ENCODE data around the gene OR5K2.

The OR5K2 gene

GRCh38 chr3:98541695-98542094 is 44.2 kb downstream of the OR5K2 start:
- Histone ChIP-seq H3K9me3 (ENCODE audit: control extremely low read depth in 1 of 5, control insufficient read depth in 4 of 5, insufficient read depth in 2 of 5, low read depth in 1 of 5, low read length in 4 of 5) (no peaks in the 10 kb centered on the region), H3K4me1 (ENCODE audit: control extremely low read depth in 1 of 4, control insufficient read depth in 4 of 4, insufficient read depth in 4 of 4, low read length in 3 of 4) (peaks cover 0 to 2% (median 0%) of the 10 kb centered on the region in 4 experiments), H3K27me3 (replicated peaks in 2 of 5; ENCODE audit: control insufficient read depth in 4 of 5, insufficient read depth in 5 of 5, low read length in 4 of 5) (peaks cover 0 to 2% (median 0%) of the 10 kb centered on the region in 5 experiments), H3K27ac (ENCODE audit: insufficient read depth in 1 of 2, low read depth in 1 of 2, low read length in 2 of 2, poor library complexity in 1 of 2, severe bottlenecking in 2 of 2) (no peak overlapping the region), H3K4me3 (ENCODE audit: control insufficient read depth in 1 of 7, extremely low read depth in 1 of 7, insufficient read depth in 4 of 7, low read depth in 2 of 7, low read length in 6 of 7) (no peak overlapping the region), H3K36me3 (ENCODE audit: control insufficient read depth in 4 of 4, insufficient read depth in 4 of 4, low read length in 3 of 4) (no peaks in the 10 kb centered on the region)
- POLR2A ChIA-PET, result no interaction called here
- no peak for DNase-seq
- CTCF ChIA-PET, result no interaction called here
- 100% methylated on average over 1 of the region's 1 CpG for WGBS (ENCODE audit: insufficient coverage)

- no peak for DNase-seq
- Histone ChIP-seq H3K27me3 (replicated peaks in 2 of 5; ENCODE audit: control insufficient read depth in 4 of 5, insufficient read depth in 5 of 5, low read length in 4 of 5) (peaks cover 0 to 2% (median 0%) of the 10 kb centered on the region in 5 experiments), H3K9me3 (ENCODE audit: control extremely low read depth in 1 of 5, control insufficient read depth in 4 of 5, insufficient read depth in 2 of 5, low read depth in 1 of 5, low read length in 4 of 5) (no peaks in the 10 kb centered on the region), H3K36me3 (ENCODE audit: control insufficient read depth in 4 of 4, insufficient read depth in 4 of 4, low read length in 3 of 4) (no peaks in the 10 kb centered on the region), H3K4me3 (ENCODE audit: control insufficient read depth in 1 of 7, extremely low read depth in 1 of 7, insufficient read depth in 4 of 7, low read depth in 2 of 7, low read length in 6 of 7) (no peak overlapping the region), H3K27ac (ENCODE audit: insufficient read depth in 1 of 2, low read depth in 1 of 2, low read length in 2 of 2, poor library complexity in 1 of 2, severe bottlenecking in 2 of 2) (no peak overlapping the region), H3K4me1 (ENCODE audit: control extremely low read depth in 1 of 4, control insufficient read depth in 4 of 4, insufficient read depth in 4 of 4, low read length in 3 of 4) (peaks cover 0 to 2% (median 0%) of the 10 kb centered on the region in 4 experiments)
- 100% methylated on average over 1 of the region's 1 CpG for WGBS (ENCODE audit: insufficient coverage)
- ChIA-PET CTCF (no interaction called here), POLR2A (no interaction called here)
Observed at GRCh38 chr3:98542623-98543022, 45.1 kb downstream of the OR5K2 start.

DNA sequence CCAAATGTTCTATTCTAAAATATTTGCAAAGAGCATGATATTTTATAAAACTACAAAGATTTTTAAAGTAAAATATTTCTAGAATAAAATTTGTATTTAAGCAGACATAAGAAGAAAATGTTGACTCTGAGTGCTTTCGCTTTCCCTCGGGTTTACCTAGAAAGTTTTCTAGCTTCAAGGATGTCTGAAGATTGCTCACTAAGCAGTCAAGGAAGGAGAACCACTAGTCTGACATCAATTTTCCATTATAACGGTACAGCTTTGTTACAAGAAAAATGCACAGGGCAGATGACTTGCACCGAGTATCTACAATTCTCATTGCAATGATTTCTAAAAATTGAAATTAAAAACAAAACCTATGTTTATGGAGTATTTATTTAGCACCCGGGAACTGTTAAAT is 48.5 kb downstream of the OR5K2 start:
- no peaks in the 10 kb centered on the region for H3K36me3 ChIP-seq (ENCODE audit: control insufficient read depth in 4 of 4, insufficient read depth in 4 of 4, low read length in 3 of 4)
- no peak for DNase-seq

More for the DNA sequence above, 48.5 kb downstream of the OR5K2 start:
- H3K27ac ChIP-seq (ENCODE audit: insufficient read depth in 1 of 2, low read depth in 1 of 2, low read length in 2 of 2, poor library complexity in 1 of 2, severe bottlenecking in 2 of 2), result no peak overlapping the region
- peaks cover 0 to 11% (median 0%) of the 10 kb centered on the region in 4 experiments for H3K4me1 ChIP-seq (ENCODE audit: control extremely low read depth in 1 of 4, control insufficient read depth in 4 of 4, insufficient read depth in 4 of 4, low read length in 3 of 4)
- ChIA-PET POLR2A (no interaction called here), CTCF (interaction anchor here (0.7 kb wide), 1 partner anchor 56 kb away, joined by 3 read pairs; no protein-coding TSS in a partner anchor)
- H3K9me3 ChIP-seq (ENCODE audit: control extremely low read depth in 1 of 5, control insufficient read depth in 4 of 5, insufficient read depth in 2 of 5, low read depth in 1 of 5, low read length in 4 of 5), result no peaks in the 10 kb centered on the region
- H3K4me3 ChIP-seq (ENCODE audit: control insufficient read depth in 1 of 7, extremely low read depth in 1 of 7, insufficient read depth in 4 of 7, low read depth in 2 of 7, low read length in 6 of 7), result no peak overlapping the region
- H3K27me3 ChIP-seq (replicated peaks in 2 of 5; ENCODE audit: control insufficient read depth in 4 of 5, insufficient read depth in 5 of 5, low read length in 4 of 5), result peaks cover 0 to 2% (median 0%) of the 10 kb centered on the region in 5 experiments
- 81% methylated on average over 2 of the region's 5 CpGs for WGBS (ENCODE audit: insufficient coverage)
